Measurements from ENCODE around the gene FAM13B.

GRCh38 chr5:137921931-137922330, 110.9 kb downstream of the FAM13B start:
- TF ChIP-seq CTCF (IDR thresholded peaks at IDR 0.05) (no peak), POLR2A (IDR thresholded peaks at IDR 0.05) (no peak)

All from Peyer's patch (tissue), 4 donors.